Skeletal muscle tissue (tissue), 5 donors: ENCODE results near the gene DENND2C. TPM values are rescaled to one million over a fixed set of nuclear protein-coding genes. Genes with fewer than 3 reads are reported as not detected.

ENCODE experiments used
- H3K27ac ChIP-seq: one replicate; pipeline ENCODE4 v1.7.0; 2013; ENCODE audit warnings: mild to moderate bottlenecking, low read depth, low read length, inconsistent platforms
- H3K27me3 ChIP-seq, 3 donors: one replicate each; pipeline ENCODE4 v1.7.0; 2013; ENCODE audit warnings: low read length in 3 of 3; ENCODE audit not compliant: control insufficient read depth in 3 of 3, insufficient read depth in 3 of 3
- H3K36me3 ChIP-seq, 3 donors: one replicate each; pipeline ENCODE4 v1.7.0; 2013; ENCODE audit warnings: low read length in 3 of 3; ENCODE audit not compliant: control insufficient read depth in 3 of 3, insufficient read depth in 3 of 3
- H3K4me1 ChIP-seq, 3 donors: one replicate each; pipeline ENCODE4 v1.7.0; 2013; ENCODE audit warnings: low read length in 3 of 3, mild to moderate bottlenecking in 3 of 3; ENCODE audit not compliant: control insufficient read depth in 3 of 3, insufficient read depth in 3 of 3
- H3K4me3 ChIP-seq, 3 donors: one replicate each; pipeline ENCODE4 v1.7.0; 2013; ENCODE audit warnings: low read length in 3 of 3
- H3K9ac ChIP-seq, 3 donors: one replicate each; pipeline ENCODE4 v1.7.0; 2013; ENCODE audit warnings: low read length in 3 of 3, mild to moderate bottlenecking in 3 of 3, moderate library complexity in 2 of 3, low read depth in 1 of 3
- H3K9me3 ChIP-seq, 3 donors: one replicate each; pipeline ENCODE4 v1.7.0; 2013; ENCODE audit warnings: low read length in 3 of 3; ENCODE audit not compliant: control insufficient read depth in 3 of 3
- small RNA-seq: library from RNA; depleted of rRNA; stranded (forward); fragments of <200 nt; gene quantifications from one replicate; pipeline ENCODE3, GENCODE V24; 2014
- total RNA-seq: library from RNA; depleted of rRNA; stranded (reverse); fragments of >200 nt; gene quantifications from one replicate; pipeline ENCODE4 v1.2.3, GENCODE V29; 2014
- donor health status: Osteomylitis.

The DENND2C gene
- total RNA-seq, 1 donor from 2014 or later, result 7.8 TPM

GRCh38 chr1:114540272-114540671, 129.6 kb downstream of the DENND2C start:
- Histone ChIP-seq H3K27ac (no peak overlapping the region), H3K4me1 (no peaks in the 10 kb centered on the region), H3K27me3 (no peaks in the 10 kb centered on the region), H3K36me3 (no peaks in the 10 kb centered on the region), H3K9ac (no peak overlapping the region), H3K9me3 (no peaks in the 10 kb centered on the region), H3K4me3 (no peak overlapping the region)

GRCh38 chr1:114536043-114536442, 133.8 kb downstream of the DENND2C start:
- Histone ChIP-seq H3K27ac (no peak overlapping the region), H3K36me3 (no peaks in the 10 kb centered on the region), H3K4me3 (no peak overlapping the region), H3K9ac (no peak overlapping the region), H3K27me3 (no peaks in the 10 kb centered on the region), H3K9me3 (no peaks in the 10 kb centered on the region), H3K4me1 (no peaks in the 10 kb centered on the region)

GRCh38 chr1:114535401-114535800, 134.4 kb downstream of the DENND2C start:
- Histone ChIP-seq H3K36me3 (no peaks in the 10 kb centered on the region), H3K4me3 (no peak overlapping the region), H3K27ac (no peak overlapping the region), H3K9me3 (no peaks in the 10 kb centered on the region), H3K4me1 (no peaks in the 10 kb centered on the region), H3K27me3 (no peaks in the 10 kb centered on the region), H3K9ac (no peak overlapping the region)

Small RNA genes within 50 kb of the gene (small RNA-seq; reads per million reads assigned to genes)
- not detected for gene RN7SL432P

Other genes with a start within 250 kb of the DENND2C start
- 21.4 TPM for gene TRIM33, start 158.8 kb downstream of the DENND2C start, total RNA-seq
- 11.0 TPM for gene BCAS2, start 88.4 kb downstream of the DENND2C start, total RNA-seq
- gene AMPD1, start 25.5 kb upstream of the DENND2C start, total RNA-seq, result 40.7 TPM
- 31.8 TPM for gene NRAS, start 46.7 kb upstream of the DENND2C start, total RNA-seq
- 657 TPM for gene CSDE1, start 87.9 kb upstream of the DENND2C start, total RNA-seq
- 27.7 TPM for gene SIKE1, start 110.6 kb upstream of the DENND2C start, total RNA-seq
- not detected for gene SYCP1, start 184.8 kb upstream of the DENND2C start, total RNA-seq